Measurements from ENCODE around the gene EXOC6B.

The EXOC6B gene

DNA sequence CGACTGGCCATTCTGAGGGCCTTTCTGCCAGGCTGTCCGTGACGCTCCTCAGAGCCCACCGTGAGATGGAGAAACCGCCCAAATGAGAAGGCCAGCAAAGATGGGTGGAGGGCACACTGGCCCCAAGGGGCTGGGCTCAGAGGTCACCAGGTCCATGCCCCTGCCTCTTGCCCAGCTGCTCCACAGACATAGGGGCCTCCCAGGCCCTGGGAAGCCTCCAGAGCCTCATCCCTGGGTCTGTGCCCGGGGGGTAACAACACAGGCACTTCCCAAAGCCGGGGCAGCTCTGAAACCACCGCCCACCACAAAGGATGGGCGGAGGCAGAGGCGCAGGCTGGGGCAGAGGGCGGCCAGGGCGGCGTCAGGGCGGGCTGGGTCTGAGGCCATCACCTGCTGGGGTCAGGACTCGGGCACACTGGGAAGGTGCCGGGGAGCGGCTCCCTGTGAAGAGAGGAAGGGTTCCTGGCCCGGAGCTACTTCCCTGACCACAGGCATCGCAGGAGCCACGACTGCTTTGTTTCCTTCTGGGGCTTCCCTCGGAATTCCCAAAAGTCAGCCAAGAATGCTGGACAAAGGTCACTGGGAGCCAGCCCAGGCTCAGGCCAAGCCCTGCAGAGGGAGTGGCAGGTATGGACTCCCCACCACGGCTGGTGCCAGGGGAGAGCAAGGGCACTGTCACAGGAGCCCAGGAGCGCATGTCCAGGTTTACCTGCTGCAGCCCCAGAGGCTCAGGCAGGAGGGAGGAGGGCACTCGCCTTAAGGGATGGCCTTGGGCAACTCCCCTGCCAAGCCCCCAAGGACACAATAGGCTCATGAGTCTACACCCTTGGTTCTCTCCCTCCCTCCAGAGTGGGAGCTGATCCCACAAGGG is 687.6 kb downstream of the EXOC6B start:
- DNase-seq (ENCODE audit: low spot score) (no peak), FAIRE-seq (no peak)

DNA sequence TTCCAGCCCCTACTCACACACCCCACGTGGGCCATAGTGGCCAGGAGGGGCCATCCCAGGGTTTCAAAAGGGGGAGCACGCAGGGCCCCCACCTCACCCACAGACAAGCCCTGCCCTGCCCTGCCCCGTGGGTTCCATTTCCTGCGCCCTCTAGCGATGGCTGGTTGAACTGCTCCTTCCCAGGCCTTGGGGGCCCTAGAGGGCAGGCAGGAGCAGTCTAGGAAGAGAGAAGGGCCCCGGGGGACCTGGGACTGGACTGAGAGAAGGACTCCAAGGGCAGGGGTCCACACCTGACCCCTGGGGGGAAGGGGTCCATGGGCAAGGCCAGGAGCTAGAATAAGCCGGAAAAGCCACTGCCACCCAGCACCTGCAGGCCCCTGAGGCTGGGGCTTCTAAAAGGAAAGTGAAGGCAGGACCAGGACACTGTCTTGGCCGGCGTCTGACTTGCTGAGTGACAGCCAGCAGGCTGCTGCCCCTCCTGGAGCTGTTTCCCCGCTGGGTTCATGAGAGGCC is 688.3 kb downstream of the EXOC6B start:
- DNase-seq (ENCODE audit: low spot score) (no peak), FAIRE-seq (no peak)

DNA sequence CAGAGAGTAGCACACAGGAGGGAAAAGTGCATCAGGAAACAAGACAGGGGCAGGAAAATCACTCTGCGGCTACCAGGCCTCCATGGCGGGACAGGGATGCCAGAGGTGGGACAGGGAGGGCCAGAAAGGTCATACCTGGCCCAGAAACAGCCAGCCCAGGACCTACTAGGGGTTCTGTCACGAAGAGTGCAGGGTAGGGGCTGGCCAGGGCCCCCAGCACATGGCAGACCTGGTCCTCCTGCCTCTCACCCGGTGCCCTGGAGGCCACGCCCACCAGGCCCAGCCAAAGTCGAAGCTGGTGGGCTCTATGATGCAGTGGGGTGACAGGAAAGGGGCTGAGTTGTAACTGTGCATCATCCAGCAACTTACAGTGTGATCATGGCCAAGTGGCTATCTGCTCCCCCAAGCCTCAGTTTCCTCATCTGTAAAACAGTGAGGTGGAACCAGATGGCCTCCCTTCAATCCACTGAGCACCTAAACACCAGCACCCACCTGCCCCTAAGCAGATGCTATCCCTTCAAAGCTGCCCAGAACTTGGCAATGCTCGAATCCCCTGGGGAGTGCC is 688.8 kb downstream of the EXOC6B start:
- DNase-seq (ENCODE audit: low spot score) (no peak), FAIRE-seq (no peak)

DNA sequence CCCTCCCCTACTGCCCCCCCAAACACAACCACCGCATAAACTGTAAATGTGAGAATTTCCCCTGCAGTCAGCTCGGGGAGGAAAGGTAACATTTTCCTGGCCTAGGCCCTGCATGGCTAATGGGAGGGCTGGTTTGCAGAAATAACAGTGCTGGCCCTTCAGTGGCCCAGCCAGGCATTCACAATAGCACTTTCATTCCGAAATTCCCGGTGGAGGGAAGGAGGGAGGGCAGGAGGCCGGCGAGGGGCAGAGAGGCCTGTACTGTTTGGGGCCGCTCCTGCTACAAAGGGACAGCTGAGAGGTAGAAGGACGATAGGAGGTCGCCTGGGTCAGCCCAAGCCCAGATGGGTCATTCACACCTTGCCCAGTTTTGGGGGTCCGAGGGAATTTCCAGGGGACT is 689.5 kb downstream of the EXOC6B start:
- FAIRE-seq (no peak), DNase-seq (ENCODE audit: low spot score) (no peak)

DNA sequence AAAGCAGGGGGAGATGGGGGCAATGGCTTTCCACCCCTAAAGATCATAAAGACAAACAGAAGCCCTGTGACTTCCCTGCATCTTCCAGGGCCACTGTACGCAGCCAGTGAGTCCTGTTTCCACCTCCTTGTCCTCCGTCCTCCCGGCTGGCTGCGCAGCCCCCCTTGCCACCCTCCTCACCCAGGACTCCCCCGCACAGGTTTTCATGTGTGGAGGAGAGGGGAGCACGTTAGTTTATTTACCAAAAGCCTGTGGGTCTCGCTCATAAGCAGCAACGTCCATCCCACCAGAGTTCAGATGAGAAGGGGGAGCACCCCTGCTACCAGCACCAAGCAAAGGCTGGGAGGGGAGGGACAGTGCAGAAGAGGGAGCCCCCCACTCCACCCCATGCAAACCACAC is 689.9 kb downstream of the EXOC6B start:
- no peak for FAIRE-seq

DNA sequence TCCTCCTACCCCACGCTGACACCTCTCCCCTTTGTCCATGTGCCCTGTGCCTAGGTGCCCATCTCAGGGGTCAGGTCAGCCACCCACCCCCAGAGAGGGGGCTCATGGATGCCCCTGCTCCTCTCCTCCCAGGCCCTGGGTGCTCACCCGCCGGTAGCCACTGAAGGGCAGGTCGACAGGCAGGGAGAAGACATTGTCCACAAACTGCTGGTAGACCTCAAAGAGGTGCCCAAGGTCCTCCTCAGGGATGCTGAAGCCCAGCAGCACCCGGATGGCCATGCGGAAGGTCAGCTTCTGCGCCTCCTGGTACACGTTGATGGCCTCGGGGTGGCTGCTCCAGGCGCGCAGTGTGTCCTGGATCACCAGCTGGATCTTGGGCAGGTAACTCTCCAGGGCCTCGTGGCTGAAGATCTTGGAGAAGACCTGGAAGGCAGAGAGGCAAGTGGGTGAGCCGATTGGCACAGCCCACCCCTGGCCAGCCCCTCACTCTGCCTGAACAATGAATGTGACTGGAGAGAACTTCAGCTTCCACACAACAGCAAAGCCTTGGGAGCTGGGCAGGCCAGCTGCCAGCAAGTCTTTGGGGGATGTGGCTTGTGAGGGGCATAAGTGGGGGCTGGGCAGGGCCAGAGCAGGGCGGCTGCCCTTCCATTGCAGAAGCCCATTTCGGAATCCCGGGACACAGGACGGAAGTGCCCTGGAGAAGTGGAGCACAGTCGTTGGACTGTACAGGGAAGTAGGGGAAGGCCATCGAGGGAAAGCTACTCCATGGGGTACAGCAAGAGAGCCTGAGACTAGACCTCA is 690.6 kb downstream of the EXOC6B start:
- DNase-seq (ENCODE audit: low spot score), result no peak
- FAIRE-seq, result no peak

More for the DNA sequence above, 689.9 kb downstream of the EXOC6B start:
- no peak for DNase-seq (ENCODE audit: low spot score)

DNA sequence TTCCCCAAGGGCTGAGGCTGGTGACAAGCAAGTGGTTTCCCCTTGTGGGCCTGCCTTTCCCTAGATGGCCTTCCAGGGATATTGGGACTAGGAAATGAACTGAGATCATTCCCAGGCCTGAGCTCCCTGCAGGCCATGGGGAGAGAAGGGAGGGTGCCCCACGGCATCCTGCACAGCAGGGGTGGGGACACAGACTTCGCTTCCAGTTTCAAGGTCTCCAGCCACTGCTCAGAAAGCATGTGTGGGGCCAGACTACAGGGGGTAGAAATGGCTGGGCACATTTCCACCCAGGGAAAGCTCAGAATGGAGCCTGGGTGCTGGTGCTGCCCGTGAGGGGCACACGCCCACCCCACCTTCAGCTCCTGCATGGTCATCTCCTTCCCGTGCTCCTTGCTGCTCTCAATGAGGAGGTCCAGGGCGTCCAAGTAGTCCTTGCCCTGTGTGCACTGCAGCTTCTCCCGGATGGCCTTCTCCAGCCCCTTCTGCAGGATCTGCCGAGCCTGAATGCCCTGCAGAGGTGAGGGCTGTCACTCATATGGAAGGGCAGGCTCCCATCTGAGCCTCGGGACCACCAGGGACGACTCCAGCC is 691.3 kb downstream of the EXOC6B start:
- FAIRE-seq (no peak), DNase-seq (ENCODE audit: low spot score) (no peak)

DNA sequence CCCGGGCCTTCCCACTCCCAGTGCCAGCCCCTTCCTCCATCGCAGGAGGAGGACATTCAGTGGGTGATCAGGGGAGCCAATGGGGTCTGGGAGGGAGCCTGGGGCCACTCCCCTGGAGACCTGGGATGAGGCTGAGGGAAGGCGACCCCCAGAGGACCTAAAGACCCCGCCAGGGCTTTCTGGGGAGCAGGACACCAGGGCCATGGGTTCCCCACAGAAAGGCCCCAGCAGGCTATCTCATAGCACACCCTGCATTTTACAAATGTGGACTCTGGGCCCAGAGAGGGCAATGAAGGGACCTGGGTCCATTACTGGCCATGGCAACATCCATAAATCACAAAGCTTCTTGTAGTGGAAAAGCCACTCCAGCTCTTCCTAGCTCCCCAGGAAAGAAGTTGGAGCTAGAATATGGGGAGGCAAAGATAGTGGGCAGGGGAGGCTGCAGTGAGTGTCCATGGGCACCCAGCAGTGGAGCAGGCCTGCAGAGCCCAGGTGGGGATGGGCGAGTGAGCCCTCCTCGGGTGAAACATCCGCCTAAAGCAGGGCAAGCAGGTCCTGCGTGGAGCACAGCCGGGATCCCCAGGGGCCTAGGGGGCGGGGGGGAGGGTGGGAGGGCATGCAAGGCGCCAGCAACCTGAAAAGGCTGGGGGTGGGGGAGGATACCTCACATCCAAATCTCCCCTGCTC is 692.0 kb downstream of the EXOC6B start:
- FAIRE-seq (no peak), DNase-seq (ENCODE audit: low spot score) (no peak)

DNA sequence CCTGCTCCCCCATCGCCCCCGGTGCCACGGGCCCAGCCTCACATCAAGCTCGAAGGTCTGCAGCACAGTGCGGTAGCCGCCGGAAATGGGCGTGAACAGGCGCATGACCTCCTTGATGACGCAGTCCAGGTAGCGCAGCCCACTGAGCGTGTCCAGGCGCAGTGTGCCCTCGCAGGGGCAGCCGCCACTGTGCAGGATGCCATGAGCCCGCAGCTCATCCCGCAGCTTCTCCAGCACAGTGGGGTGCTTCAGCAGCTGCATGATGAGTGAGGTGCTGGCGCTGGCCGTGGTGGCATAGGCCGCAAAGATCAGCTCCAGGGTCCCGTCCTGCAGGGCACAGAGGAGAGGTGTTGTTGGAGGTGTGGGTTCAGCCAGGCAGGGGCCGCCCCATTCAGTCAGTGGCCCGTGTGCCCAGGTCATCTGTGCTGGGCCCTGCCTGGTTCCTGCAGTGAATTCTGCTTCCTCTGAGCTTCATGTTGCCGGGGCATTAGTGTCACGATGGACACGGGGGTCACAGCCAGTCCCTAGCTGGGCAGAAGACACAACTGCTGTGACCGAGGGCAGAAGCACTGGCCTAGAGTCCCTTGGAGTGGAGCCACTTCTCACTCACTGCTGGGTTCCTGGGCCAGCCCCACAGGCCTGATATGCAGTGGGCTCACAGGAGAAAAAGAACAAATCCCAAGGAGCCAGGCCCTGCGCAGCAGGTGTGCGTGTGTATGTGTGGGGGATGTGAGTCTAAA is 692.7 kb downstream of the EXOC6B start:
- FAIRE-seq, result no peak

DNA sequence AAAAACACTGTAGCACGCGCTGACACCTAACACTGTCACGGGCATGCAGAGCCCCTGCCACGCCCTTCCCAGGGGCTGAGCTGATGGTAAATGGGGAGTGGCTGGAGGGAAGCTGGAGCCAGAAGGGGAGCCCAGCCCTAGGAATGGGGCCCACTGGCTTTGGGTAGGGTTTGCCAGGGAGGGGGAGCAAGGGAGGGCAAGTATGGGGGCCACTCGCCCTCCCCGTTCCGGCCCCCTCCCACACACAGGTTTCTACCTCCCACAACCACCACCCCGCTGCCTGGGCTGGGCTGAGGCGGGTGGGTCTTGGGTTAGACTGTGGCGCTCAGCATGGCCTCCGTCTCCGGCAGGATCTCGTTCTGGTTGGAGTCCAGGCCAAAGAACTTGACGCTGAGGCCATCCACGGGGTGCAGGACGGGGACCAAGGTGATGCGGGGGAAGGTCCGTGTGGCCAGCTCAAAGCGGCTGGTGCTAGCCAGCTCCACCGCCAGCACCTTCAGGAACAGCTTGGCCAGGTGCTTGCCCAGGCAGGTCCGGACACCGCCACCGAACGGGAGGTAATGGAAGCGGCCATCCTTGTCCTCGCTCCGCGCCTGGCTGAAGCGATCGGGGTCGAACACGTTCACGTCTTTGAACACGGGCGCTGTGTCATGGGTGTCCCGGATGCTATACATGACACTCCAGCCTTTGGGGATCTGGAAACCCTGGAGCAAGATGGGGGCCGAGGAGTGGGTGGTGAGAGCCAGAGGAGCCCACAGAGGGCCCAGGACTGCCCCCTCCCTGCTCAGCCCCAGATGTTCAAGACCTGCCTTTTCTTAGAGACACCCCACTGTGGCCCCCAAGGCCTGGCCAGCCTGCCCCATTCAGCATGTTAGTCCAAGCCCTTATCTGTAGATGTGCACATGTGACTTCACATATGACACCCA is 693.7 kb downstream of the EXOC6B start:
- no peak for FAIRE-seq

More for the DNA sequence above, 692.7 kb downstream of the EXOC6B start:
- no peak for DNase-seq (ENCODE audit: low spot score)

DNA sequence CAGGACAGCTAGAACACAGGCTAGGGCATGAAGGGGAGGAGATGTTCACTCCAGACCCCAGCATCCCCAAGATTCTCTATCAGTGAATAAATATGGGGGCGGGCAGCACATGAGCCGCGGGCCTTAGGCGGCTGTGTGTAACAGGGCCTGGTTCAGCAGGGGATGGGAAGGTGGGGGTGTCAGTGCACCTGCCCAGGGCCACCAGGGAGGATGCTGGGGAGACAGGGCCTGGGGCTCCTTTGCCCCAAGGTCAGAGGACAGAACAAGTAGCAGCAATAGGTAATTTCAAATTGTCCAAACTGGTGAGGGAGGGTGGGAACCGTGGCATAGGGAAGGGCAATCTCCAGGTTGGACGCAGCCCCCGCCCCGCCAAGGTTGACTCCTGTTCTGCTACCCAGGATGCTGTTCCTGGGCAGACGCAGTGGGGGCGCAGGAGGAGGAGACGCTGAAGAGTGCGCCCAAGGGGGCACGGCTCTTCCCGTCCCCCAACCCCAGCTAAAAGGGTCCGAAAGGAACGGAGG is 694.4 kb downstream of the EXOC6B start:
- FAIRE-seq (no peak), DNase-seq (ENCODE audit: low spot score) (no peak)

More for the DNA sequence above, 693.7 kb downstream of the EXOC6B start:
- DNase-seq (ENCODE audit: low spot score), result no peak

DNA sequence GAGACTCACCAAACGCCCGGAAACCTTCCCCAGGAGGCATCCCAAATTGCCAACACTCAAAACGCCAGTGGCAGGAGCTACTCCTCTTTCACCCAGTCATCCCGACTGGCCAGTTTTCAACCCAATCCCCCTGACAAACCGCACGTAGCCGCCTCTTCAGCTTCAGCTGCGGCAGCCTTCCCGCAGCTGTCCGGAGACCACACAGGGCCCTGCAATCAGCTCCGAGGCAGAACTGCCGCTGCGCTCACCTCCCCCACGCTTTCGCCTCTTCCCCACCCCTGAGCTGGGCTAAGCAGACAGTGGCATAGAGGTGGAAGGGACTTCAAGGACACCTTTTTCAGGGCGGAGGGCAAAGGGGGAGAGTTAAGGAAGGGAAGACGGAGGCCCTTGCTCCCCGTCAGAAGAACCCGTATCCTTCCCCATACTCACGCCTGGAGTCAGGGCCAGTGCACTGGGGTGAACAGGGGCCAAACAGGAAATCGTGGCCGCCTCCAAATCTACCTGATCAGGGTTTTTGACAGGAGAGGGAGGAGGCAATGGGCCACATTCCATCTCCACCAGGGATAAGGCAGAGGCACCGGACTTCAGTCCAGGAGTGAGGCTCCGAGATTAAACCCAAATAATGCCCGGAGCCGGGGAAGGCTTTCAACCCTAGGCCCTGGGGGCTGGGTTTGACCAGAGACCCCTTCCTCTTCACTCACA is 695.0 kb downstream of the EXOC6B start:
- no peak for FAIRE-seq
- DNase-seq (ENCODE audit: low spot score), result no peak

DNA sequence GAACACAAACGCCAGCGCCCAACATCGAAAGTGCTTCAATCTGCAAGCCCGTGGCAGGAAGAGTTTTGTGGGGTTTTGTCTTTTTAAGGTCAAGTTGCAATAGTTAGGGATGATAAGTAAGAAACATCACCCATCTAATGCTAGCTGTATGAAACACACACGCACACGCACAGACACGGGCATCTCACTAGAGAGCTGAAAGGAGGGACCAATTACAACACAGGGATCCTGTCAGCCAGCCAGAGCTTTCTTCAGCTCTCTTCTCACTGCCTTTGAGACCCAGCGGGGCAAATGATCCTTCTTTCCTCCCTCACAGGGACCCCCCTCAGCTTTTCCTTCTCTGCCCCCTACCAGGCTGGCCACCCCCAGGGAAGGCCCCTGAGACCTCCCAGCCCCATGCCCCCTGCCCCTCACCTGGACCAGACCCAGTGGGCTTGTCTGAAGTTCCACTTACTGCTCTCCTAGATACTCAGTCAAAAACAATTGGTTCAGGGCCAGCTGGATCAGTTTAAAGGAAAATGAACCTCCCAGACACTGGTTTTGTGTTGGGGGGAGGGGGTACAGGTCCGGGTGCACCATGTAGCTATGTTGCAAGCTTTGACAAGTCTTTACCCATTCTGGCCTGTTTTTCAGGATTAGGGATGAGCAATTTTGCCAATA is 696.0 kb downstream of the EXOC6B start:
- no peak for FAIRE-seq
- DNase-seq (ENCODE audit: low spot score), result no peak

DNA sequence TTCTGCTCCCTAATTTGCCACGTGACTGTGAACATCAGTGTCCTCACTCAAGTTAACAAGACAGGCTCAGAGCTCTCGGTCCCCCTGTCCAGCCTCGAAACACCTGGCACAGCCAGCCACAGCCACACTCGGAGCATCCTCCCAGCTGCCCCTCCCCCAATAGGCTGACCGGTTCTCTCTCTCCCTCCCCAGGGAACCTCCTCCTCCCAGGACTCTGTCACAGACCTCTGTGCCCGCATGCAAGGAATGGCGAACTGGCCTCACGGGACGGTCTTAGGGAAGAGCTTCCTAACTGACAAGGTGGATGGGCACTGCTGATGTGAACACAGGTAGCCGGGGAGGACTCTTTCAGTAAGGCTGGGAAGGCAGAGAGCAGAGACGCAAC is 697.0 kb downstream of the EXOC6B start:
- FAIRE-seq (no peak), DNase-seq (ENCODE audit: low spot score) (no peak)

DNA sequence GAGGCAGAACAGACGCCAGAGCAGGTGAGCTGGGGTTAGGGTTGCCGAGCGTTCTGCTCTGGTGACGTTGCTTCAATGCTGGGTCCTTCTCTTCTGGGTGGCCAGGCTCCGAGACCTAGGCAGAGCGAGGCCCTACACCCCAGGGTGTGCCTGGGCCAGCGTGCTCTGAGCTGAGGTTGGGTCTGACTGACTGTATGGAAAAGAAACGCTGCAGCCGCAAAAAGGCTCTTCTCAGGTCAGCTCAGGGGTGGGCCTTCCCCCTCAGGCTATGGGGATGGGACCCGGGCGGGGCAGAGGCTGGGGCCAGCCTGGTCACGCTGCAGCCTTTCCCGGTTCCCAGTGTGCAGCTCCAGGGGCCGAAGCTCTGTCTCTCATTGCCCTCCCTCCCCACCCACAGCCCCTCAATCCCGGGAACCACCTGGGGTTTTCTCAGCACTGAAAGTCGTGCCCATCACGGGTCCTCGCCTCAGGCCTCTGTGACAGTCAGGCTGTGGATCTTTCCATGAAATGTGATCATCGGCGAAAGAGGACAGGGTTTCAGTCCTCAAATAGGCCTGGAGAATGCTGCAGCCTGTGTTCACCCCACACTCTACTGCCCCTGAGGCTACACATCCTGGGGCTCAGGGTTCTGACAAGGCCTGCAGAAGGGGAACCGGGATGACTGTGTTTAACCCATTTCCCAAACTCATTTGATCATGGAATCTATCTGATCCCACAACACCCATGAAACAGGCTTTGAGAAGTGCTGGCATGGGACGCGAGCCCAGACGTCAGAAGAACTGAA is 697.6 kb downstream of the EXOC6B start:
- FAIRE-seq (no peak), DNase-seq (ENCODE audit: low spot score) (no peak)

DNA sequence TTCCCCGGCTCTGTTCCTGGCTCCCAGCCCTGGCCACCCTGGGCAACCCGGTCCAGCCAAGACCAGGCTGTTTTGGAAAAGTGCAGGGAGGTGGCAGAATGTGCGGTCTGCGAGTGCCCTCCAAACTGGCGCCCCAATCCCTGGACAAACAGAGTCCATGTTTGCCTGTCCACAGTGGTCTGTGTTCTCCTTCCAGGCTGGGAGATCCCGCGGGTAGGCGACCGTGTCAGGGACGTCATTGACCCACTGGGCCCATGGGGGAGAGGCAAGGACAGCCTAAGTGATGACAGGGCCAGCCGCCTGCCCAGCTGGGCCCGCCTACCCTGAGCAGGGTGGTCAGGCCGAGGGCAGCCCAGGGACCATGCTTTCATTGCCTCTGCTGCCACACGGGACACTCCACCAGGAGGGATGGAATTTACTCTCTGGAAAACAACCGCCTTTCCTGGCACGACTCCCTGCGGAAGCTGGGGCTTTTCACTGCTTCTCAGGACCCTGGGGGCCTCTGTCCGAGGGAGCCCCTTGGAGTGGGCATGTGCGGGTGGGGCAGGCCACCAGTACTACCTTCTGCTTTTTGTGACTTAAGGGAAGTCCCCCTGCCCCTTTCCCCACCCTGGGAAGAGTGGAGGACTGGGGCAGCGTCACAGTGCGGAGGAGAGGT is 698.3 kb downstream of the EXOC6B start:
- no peak for DNase-seq (ENCODE audit: low spot score)
- no peak for FAIRE-seq

Measured in RCC 7860 (cell line).